A673 (cell line): ENCODE measurements around the gene SATL1.

Experiments used
- CTCF ChIP-seq: fragments of 300-800, 200-600 bp; sonication (generic); conservative IDR thresholded peaks from 2 replicates; pipeline ENCODE4 v1.5.1; 2017; ENCODE audit warnings: low read depth, mild to moderate bottlenecking, antibody characterized with exemption, low read length, moderate library complexity, mixed read lengths
- EZH2 ChIP-seq: fragments of 200-600 bp; sonication (generic); IDR thresholded peaks from 2 replicates; pipeline ENCODE4 v1.6.1; 2017; ENCODE audit warnings: borderline replicate concordance, low read depth, mild to moderate bottlenecking, mixed read lengths, antibody characterized with exemption, low read length; ENCODE audit not compliant: poor library complexity, severe bottlenecking

DNA sequence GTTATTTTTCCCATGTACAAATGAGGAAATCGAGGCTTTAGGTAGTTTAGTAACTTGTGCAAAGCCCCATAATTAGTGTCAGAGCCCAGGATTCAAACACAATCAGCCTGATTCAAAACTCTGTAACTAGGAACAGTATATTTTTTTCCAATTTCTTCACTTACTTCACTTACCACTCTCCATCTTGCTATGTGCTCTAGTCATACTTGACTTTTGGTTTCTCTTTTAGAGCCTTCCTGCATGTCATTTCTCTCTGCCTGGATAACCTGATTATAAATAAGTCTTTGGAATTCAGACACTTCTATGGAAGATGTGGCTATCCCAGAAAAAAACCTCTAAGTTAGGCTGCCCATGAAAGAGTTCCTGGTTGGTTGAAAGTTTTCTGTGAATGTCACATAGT lies 22.2 kb downstream of the SATL1 start:
- TF ChIP-seq CTCF: no peak
- TF ChIP-seq EZH2: no peak
